Chondrocyte (in vitro differentiated cells): ENCODE results near the gene FITM2. TPM values are rescaled to one million over a fixed set of nuclear protein-coding genes. Genes with fewer than 3 reads are reported as not detected.
A peak's percentile ranks its signal among the peaks of the same experiment; 100 is the strongest.

Experiments used
- DNase-seq: peaks from one replicate; pipeline ENCODE4 v3.0.0; 2021; ENCODE audit warnings: mixed read lengths, low spot score
- H3K27ac Mint-ChIP-seq: one replicate; pipeline ENCODE4 v1.8.0; 2021; ENCODE audit warnings: mild to moderate bottlenecking, moderate library complexity, mixed read lengths; ENCODE audit not compliant: unreplicated experiment
- H3K27me3 Mint-ChIP-seq: 2 replicates; pipeline ENCODE4 v1.8.0; 2021; ENCODE audit warnings: low read depth, mixed read lengths
- H3K36me3 Mint-ChIP-seq: 2 replicates; pipeline ENCODE4 v1.8.0; 2021; ENCODE audit warnings: low read depth, mixed read lengths
- H3K4me1 Mint-ChIP-seq: 2 replicates; pipeline ENCODE4 v1.8.0; 2021; ENCODE audit warnings: low read depth, mild to moderate bottlenecking, mixed read lengths
- H3K4me3 Mint-ChIP-seq: one replicate; pipeline ENCODE4 v1.8.0; 2021; ENCODE audit warnings: mild to moderate bottlenecking, moderate library complexity, mixed read lengths; ENCODE audit not compliant: unreplicated experiment
- H3K9me3 Mint-ChIP-seq: 2 replicates; pipeline ENCODE4 v1.8.0; 2021; ENCODE audit warnings: low read depth, mixed read lengths
- total RNA-seq: library from RNA; stranded (reverse); gene quantifications from 3 replicates; pipeline ENCODE4 v1.2.1, GENCODE V29; 2021
- TF ChIP-seq, protein P1 (sequence below): fragments of 200-600 bp; sonication (generic); IDR thresholded peaks from 2 replicates; pipeline ENCODE4 v1.5.0; 2021; ENCODE audit warnings: antibody characterized with exemption, mild to moderate bottlenecking, moderate library complexity

Gene FITM2
- total RNA-seq, 1 donor from 2014 or later, result 10.0 TPM

GRCh38 chr20:44280387-44280786 is 30.6 kb downstream of the FITM2 start:
- Mint-ChIP-seq H3K27ac (no peak overlapping the region), H3K4me1 (peaks cover 5% of the 10 kb centered on the region), H3K36me3 (peaks cover 1% of the 10 kb centered on the region), H3K4me3 (no peak overlapping the region), H3K9me3 (no peaks in the 10 kb centered on the region), H3K27me3 (no peaks in the 10 kb centered on the region)
- no peak for DNase-seq
- TF ChIP-seq, protein P1, sequence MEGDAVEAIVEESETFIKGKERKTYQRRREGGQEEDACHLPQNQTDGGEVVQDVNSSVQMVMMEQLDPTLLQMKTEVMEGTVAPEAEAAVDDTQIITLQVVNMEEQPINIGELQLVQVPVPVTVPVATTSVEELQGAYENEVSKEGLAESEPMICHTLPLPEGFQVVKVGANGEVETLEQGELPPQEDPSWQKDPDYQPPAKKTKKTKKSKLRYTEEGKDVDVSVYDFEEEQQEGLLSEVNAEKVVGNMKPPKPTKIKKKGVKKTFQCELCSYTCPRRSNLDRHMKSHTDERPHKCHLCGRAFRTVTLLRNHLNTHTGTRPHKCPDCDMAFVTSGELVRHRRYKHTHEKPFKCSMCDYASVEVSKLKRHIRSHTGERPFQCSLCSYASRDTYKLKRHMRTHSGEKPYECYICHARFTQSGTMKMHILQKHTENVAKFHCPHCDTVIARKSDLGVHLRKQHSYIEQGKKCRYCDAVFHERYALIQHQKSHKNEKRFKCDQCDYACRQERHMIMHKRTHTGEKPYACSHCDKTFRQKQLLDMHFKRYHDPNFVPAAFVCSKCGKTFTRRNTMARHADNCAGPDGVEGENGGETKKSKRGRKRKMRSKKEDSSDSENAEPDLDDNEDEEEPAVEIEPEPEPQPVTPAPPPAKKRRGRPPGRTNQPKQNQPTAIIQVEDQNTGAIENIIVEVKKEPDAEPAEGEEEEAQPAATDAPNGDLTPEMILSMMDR, result no peak

- DNase-seq, result no peak
- Mint-ChIP-seq H3K27me3 (no peaks in the 10 kb centered on the region), H3K36me3 (peaks cover 1% of the 10 kb centered on the region), H3K27ac (peak overlapping the region; percentile 58), H3K4me3 (no peak overlapping the region), H3K4me1 (peaks cover 5% of the 10 kb centered on the region), H3K9me3 (no peaks in the 10 kb centered on the region)
- TF ChIP-seq, protein P1, result no peak
Measured at GRCh38 chr20:44279228-44279627, 31.8 kb downstream of the FITM2 start.

- TF ChIP-seq, protein P1, result no peak
- Mint-ChIP-seq H3K27me3 (no peaks in the 10 kb centered on the region), H3K9me3 (no peaks in the 10 kb centered on the region), H3K27ac (no peak overlapping the region), H3K4me1 (peaks cover 5% of the 10 kb centered on the region), H3K4me3 (no peak overlapping the region), H3K36me3 (peaks cover 5% of the 10 kb centered on the region)
- DNase-seq, result no peak
Measured at GRCh38 chr20:44274303-44275017, 36.5 kb downstream of the FITM2 start.

GRCh38 chr20:44273231-44274215 is 37.5 kb downstream of the FITM2 start:
- Mint-ChIP-seq H3K27me3 (no peaks in the 10 kb centered on the region), H3K36me3 (peaks cover 8% of the 10 kb centered on the region), H3K4me3 (no peak overlapping the region), H3K4me1 (no peaks in the 10 kb centered on the region), H3K9me3 (peaks cover 4% of the 10 kb centered on the region), H3K27ac (no peak overlapping the region)
- TF ChIP-seq, protein P1, result no peak
- no peak for DNase-seq

- TF ChIP-seq, protein P1, result peak; percentile 46
- no peak overlapping the region for H3K27ac Mint-ChIP-seq
- peaks cover 9% of the 10 kb centered on the region for H3K36me3 Mint-ChIP-seq
- peaks cover 6% of the 10 kb centered on the region for H3K9me3 Mint-ChIP-seq
- no peaks in the 10 kb centered on the region for H3K27me3 Mint-ChIP-seq
- no peaks in the 10 kb centered on the region for H3K4me1 Mint-ChIP-seq
- H3K4me3 Mint-ChIP-seq, result no peak overlapping the region
- DNase-seq, result no peak
Measured at GRCh38 chr20:44271915-44272663, 38.9 kb downstream of the FITM2 start.
